Activated CD8-positive, alpha-beta memory T cell treated with anti-CD3 and anti-CD28 coated beads, Interleukin-2, amount 50 U/mL, for 1 hour (primary cell): ENCODE data around the gene TBC1D9.
"Not testable (repeated sequence)": the region's sequence is repeated elsewhere in the genome, so short reads cannot be mapped to it uniquely, and the experiment has no call there.

ENCODE experiments used
- DNase-seq: peaks from one replicate; pipeline ENCODE4 v3.0.0-alpha.2; 2020; ENCODE audit errors: extremely low read depth

Gene TBC1D9

GRCh38 chr4:140756319-140757231 lies at the start of gene TBC1D9:
TSS of gene TBC1D9 (minus strand) at chr4:140756385. CDS start at chr4:140756045, 340 bp downstream.
- DNase-seq, result no peak

DNA sequence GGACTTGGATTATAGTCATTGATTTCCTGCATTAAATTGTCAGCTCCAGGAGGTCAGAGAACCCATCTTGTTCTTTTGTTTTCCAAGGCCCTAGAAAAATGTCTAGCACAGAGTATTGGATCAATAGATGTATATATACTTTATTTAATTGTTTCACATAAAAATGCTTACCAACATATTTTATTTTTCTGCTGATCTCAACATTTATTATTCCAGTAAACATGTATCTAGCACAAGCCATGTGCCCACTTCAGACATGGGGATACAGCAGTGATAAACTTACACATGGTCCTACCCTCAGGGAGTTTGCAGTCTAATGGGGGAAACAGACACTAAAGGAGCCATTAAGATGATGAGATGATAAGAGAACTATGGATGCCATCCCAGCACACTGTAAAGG lies 49.1 kb upstream of the TBC1D9 start:
- DNase-seq, result no peak

DNA sequence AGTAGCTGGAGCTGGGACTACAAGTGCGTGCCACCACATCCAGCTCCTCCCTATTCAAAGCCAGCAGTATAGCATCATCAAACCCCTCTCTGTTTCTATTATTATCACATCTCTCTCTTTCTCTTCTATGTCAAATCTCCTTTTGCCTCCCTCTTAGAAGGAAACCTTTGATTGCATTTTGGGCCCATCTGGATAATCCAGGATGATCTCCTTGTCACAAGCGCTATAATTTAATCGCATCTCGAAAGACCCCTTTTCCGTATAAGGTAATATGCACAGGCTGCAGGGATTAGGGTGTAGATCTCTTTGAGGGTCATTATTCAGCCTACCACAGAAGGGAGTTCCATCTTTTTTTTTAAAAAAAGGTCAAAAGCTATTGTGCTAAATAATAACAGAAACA lies 46.4 kb upstream of the TBC1D9 start:
- DNase-seq, result no peak

DNA sequence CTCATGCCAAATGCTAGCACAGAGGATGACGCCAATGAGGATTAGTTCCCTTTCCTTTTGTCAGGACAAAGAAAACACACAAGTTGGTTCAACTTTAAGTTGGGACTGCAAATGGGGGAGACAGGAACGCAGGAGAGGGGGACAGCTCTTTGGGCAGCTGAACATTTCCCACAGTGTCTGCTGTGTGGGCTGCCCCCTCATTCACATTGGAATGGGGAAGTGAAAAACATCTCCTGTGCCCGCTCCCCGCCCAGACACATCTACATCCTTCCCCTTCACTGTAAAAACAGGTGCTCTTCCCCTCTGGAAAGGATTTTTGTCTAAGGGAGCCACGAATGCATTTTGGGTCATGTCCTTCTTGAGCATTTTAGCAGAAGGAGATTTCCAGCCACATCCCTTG lies 44.5 kb upstream of the TBC1D9 start:
- no peak for DNase-seq

DNA sequence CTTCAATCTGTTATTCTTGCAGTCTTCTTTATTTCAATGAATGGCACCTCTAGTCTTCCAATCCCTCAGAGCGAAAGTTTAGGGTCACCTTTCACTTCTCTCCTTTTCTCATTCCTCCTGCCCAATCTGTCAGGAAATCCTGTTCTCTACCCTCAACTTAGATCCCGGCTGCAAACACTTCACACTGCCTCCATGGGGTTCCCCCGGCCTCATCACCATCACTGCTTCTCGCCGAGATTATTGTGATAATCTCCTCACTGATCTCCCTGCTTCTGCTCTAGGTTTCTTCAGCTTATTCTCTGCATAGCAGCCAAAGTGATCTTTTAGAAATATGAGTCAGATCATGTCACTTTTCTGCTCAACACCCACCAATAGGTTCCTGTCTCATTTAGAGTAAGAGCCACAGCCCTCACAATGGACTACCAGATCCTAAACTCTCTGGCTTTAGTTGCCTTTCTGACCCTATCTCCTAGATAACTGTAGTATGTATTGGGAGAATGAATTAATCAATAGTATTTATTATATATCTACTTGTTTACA lies 43.6 kb upstream of the TBC1D9 start:
- no peak for DNase-seq

- no peak for DNase-seq
These were observed 37.1 kb upstream of the TBC1D9 start for GRCh38 chr4:140793291-140793690.

DNA sequence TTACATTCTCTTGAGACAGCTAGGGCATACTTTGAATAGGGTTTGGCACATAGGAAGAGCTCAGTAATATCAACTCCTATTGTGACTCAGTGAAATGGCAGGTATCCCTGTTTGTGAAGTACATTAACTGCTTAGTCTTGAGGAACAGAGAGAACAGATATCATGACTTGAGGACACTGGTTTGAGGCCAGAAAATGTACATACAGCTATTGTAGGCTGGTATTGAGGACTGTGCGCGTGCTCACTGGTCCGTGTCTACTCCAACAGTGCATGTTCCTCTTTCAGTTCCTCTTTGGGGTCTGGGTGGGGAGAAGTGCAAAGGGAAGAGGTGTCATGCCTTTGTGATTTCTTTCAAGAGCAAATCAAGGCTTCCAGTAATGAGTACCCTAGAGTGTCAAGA lies 34.6 kb upstream of the TBC1D9 start:
- DNase-seq, result no peak

DNA sequence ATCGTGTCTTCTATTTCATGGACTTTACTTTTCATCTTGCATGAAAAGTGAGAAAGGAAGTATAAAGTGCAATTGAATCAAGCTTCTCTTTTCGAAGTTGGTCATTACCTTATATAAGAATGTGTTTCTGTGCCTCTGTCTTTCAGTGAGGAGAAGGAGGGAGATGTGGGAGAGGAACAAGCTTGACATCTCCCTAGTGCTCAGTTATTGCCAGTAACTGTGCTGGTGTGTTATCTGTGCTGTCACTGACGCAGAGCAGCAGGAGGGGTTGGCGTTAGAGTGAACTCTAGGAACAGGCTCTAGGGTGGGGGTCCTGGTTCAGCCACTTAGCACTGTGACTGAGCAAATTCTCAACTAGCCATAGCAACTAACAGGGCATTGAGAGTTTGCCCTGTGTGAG lies 34.0 kb upstream of the TBC1D9 start:
- no peak for DNase-seq

- DNase-seq, result no peak
These were observed 33.6 kb upstream of the TBC1D9 start for GRCh38 chr4:140789759-140790158.

GRCh38 chr4:140782787-140783186 lies 26.6 kb upstream of the TBC1D9 start:
- DNase-seq, result not testable (repeated sequence)

DNA sequence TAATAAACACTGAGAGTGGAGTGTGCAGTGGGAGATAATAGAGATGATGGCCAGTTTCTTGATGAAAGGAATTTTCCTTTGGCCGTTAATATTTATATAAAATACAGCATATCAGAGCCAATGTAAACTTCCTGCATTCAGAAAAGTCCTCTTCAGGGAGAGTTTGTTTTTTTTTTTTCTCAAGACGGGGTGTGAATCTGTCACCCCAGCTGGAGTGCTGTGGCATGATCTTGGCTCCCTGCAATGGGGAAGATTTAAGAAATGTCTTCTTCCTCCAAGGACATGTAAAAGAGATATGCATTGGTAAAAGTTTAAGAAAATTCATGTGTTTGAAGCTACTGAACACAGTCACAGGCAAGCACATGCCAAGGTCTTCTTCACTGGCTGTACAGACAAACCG lies 25.4 kb upstream of the TBC1D9 start:
- no peak for DNase-seq

DNA sequence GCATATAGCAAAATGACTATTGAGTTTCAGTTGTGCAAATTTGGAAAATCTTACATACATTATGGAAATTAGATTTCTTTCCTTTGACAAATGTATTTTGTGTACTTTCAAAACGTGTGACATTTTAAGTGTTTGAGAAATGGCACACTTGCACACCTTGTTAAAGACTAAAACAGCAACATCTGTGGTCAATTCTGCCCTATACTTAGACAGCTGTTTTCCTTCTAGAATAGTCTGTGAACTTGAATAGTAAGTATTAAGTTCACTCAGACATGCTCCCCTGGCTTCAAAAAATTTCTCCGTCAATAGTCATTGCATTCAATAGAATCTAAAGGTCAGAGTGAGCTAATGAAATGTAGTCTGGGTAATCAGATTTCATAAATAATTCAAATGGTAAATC lies 21.7 kb upstream of the TBC1D9 start:
- DNase-seq, result no peak

DNA sequence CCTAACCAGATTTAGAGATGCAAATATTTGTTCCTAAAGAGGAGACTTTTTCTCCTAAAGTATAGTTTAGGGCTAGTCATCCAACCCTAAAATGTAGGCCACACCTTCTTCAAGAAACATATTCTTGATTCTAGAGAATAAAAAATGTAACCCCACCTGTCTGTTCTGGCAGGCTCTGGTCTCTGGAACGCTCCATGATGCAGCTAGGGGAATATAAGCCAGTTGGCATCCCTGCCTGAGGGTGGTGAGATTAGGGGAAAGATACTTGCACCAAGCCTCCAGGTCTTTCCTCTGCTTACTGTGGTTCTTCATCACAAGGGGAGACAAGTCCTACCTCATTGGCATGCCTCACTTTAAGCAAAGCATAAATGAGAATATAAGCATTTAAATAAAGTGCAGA lies 21.2 kb upstream of the TBC1D9 start:
- DNase-seq, result no peak

DNA sequence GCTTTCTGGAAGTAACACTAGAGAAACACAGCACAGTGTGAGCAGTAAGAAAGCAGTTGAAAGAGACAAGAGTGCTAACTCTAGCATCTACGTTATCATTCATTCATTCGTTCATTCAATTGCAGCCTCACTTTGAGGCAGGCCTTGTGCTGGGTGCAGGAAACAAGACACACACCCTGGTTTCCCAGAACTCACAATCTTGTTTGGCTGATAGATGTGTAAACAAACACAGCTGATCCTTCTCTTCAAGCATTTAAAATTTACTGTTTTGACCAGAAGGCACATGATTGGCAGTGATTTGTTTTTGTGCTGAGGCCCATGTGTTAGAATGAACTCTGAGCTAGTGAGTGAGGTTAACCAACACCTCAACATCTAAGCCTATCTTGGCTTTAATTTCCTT lies 20.4 kb upstream of the TBC1D9 start:
- no peak for DNase-seq

- no peak for DNase-seq
These were observed 18.8 kb upstream of the TBC1D9 start for GRCh38 chr4:140774956-140775355.

DNA sequence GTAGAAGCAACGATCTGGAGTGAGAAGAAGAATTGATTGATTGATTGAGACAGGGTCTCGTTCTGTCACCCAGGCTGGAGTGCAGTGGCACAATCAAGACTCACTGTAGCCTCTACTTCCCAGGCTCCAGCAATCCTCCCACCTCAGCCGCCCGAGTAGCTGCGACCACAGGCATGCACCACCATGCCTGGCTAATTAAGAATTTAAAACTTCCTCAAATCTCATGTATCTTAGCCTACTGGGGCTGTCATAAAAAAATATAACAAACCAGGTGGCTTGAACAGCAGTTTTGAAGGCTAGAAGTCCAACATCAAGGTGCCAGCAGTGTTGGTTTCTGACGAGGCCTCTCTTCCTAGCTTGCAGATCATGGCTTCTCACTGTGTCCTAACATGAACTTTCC lies 18.3 kb upstream of the TBC1D9 start:
- no peak for DNase-seq

DNA sequence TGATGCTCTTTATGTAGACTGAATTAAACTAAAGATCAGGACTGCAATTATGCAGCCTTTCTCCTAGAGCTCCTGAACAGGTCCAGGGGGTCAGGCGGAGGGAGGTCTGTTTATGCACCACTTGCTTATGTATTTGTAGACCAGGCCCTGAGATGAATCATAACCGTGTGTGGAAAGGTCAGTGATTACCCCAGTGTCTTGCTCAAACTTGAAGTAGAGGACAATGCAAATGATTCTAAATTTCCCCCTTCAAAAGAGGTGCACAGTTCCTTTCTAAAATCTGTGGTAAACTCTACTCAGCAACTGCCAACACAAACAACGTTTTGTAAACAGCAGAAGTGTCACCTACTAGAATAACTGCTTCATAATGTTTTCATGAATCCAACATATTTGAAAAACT lies 13.0 kb upstream of the TBC1D9 start:
- DNase-seq, result no peak

- DNase-seq, result no peak
These were observed 8.7 kb upstream of the TBC1D9 start for GRCh38 chr4:140764785-140765392.

- DNase-seq, result no peak
These were observed 6.0 kb upstream of the TBC1D9 start for GRCh38 chr4:140762202-140762601.

- DNase-seq, result no peak
These were observed 1.0 kb upstream of the TBC1D9 start for GRCh38 chr4:140757232-140757630.

DNA sequence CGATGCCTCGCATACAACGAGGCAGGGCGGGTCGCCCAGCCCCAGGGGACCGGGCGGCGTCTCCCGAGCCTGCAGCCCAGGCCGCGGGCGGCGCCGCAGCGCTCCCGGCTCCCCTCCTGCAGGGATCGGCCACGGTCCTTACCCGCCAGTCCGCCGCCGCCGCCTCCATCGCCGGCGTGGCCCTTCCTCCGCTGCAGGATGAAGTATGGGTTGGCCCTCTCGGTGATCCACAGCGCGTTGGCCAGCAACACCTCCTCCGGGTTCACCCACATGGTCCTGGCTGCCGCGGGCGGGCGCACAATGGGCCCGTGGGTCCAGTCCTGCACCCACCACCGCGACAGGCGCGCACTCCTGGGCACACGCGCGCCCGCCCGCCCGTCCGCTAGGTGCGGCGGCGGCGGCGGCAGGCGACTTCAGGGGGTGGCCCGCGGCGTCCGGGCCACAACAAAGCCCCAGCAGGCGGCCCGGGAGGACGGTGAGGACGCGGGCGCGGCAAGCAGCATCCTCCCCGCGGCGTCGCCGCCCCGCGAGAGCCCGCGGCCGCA lies 339 bp downstream of the TBC1D9 start:
- DNase-seq, result no peak

DNA sequence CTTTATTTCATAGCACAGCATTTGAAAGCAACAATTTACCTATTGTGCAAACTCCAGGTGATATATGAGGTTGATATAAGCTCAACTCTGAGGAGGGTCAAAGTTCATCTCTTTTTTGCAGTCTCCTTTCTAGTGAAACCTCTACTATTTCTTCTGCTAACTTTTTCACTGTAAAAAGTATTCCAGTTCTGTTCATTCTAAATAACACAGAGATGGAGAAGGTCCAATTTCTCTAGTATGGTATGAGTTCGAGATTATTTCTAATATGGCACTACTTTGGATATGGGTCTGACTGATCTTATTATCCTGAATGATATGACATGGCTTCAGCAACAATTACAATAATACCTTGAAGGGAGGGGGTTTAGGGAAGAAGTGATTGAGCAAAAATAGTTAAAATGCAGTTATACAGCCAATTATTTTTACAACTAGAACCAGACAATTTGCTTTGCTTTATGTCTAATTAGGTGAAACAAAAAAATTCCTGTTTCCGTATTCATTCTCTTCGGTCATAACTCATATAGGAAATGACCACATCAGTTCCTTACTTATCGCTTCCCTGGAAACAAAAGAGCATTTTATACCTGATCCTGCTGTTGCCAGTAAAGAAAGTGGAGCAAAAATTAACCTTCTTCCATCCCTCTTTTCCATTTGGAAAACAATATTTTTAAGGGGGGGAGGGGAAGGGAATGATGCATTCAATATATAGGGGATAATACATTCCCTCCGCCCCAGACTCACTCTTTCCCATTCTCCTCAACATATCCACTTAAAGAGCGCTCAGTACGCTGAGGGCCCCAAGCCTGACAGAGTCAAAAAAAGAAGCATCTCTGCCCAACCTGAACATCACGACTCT lies 1.0 kb downstream of the TBC1D9 start:
- no peak for DNase-seq
